Mucosa of stomach (tissue), 1 donor: ENCODE measurements around the gene S100A2.
"Not testable (repeated sequence)": the region's sequence is repeated elsewhere in the genome, so short reads cannot be mapped to it uniquely, and the experiment has no call there.

Source experiments
- H3K27me3 ChIP-seq: one replicate; pipeline ENCODE4 v1.7.0; 2013; ENCODE audit warnings: mild to moderate bottlenecking, low read length; ENCODE audit not compliant: control insufficient read depth, insufficient read depth
- H3K36me3 ChIP-seq: one replicate; pipeline ENCODE4 v1.7.0; 2013; ENCODE audit warnings: low read length; ENCODE audit not compliant: control insufficient read depth, insufficient read depth
- H3K4me1 ChIP-seq: one replicate; pipeline ENCODE4 v1.7.0; 2013; ENCODE audit warnings: mild to moderate bottlenecking, low read length; ENCODE audit not compliant: control insufficient read depth, insufficient read depth
- H3K4me3 ChIP-seq: one replicate; pipeline ENCODE4 v1.7.0; 2013; ENCODE audit warnings: low read length
- H3K9ac ChIP-seq: one replicate; pipeline ENCODE4 v1.7.0; 2013; ENCODE audit warnings: mild to moderate bottlenecking, low read length, moderate library complexity
- H3K9me3 ChIP-seq: one replicate; pipeline ENCODE4 v1.7.0; 2013; ENCODE audit warnings: mild to moderate bottlenecking, low read length, moderate library complexity; ENCODE audit not compliant: control insufficient read depth
- donor health status: Pancreatic carcinoma.

Gene S100A2

DNA sequence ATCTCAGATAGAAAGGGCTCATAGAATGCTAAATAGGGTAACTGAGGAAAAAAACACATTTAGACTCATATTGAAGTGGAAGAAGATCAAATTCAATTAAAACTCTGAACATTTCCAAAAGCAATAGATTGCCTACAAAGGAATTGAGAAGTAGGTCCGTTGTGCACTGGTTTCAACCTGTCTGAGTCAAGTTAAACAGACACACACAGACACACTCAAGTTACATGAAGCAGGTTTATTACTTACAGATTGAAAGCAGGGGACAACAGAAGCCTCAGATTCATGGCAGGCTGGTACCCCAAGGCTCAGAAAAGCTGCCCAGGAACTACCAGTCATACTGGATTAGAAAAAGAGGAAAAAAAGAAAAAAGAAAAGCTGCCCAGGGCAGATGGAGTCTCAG, 20.7 kb upstream of the S100A2 start:
- no peaks in the 10 kb centered on the region for H3K9me3 ChIP-seq
- no peak overlapping the region for H3K4me3 ChIP-seq
- no peaks in the 10 kb centered on the region for H3K36me3 ChIP-seq
- H3K9ac ChIP-seq: no peak overlapping the region
- H3K27me3 ChIP-seq: no peaks in the 10 kb centered on the region
- no peaks in the 10 kb centered on the region for H3K4me1 ChIP-seq

- no peaks in the 10 kb centered on the region for H3K27me3 ChIP-seq
- no peak overlapping the region for H3K9ac ChIP-seq
- H3K4me3 ChIP-seq: no peak overlapping the region
- H3K9me3 ChIP-seq: no peaks in the 10 kb centered on the region
- H3K4me1 ChIP-seq: no peaks in the 10 kb centered on the region
- no peaks in the 10 kb centered on the region for H3K36me3 ChIP-seq
Observed at GRCh38 chr1:153585006-153585405, 19.4 kb upstream of the S100A2 start.

DNA sequence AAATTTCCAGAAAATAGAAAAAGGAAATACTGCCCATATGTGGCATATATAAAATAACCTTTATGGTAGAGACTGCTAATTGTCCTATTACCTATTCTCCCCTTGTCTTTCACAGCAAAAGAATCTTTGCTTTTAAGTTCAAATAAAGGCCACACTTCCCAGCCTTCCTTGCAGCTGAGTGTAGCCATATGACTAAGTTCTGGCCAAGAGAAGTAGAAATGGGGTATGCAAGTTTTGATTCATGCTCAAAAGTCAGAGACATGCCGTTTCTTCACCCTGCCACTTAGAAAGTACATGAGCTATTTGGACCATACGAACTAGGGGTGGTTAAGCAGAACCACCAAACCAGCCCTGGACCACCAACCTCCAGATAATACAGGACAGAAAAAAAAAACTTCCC, 18.3 kb upstream of the S100A2 start:
- Histone ChIP-seq H3K9ac (no peak overlapping the region), H3K36me3 (no peaks in the 10 kb centered on the region), H3K9me3 (no peaks in the 10 kb centered on the region), H3K27me3 (no peaks in the 10 kb centered on the region), H3K4me1 (no peaks in the 10 kb centered on the region), H3K4me3 (no peak overlapping the region)

- H3K27me3 ChIP-seq, H3K9me3 ChIP-seq: not testable (repeated sequence)
Observed at GRCh38 chr1:153583514-153583913, 17.9 kb upstream of the S100A2 start.

DNA sequence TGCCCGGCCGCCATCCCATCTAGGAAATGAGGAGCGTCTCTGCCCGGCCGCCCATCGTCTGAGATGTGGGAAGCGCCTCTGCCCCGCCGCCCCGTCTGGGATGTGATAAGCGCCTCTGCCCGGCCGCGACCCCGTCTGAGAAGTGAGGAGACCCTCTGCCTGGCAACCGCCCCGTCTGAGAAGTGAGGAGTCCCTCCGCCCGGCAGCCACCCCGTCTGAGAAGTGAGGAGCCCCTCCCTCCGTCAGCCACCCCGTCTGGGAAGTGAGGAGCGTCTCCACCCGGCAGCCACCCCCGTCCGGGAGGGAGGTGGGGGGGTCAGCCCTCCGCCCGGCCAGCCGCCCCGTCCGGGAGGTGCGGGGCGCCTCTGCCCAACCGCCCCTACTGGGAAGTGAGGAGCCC, 17.2 kb upstream of the S100A2 start:
- H3K36me3 ChIP-seq, H3K9ac ChIP-seq, H3K4me3 ChIP-seq, H3K4me1 ChIP-seq, H3K9me3 ChIP-seq, H3K27me3 ChIP-seq: not testable (repeated sequence)

More at GRCh38 chr1:153583514-153583913, 17.9 kb upstream of the S100A2 start:
- H3K4me3 ChIP-seq, H3K9ac ChIP-seq, H3K36me3 ChIP-seq, H3K4me1 ChIP-seq: not testable (repeated sequence)

DNA sequence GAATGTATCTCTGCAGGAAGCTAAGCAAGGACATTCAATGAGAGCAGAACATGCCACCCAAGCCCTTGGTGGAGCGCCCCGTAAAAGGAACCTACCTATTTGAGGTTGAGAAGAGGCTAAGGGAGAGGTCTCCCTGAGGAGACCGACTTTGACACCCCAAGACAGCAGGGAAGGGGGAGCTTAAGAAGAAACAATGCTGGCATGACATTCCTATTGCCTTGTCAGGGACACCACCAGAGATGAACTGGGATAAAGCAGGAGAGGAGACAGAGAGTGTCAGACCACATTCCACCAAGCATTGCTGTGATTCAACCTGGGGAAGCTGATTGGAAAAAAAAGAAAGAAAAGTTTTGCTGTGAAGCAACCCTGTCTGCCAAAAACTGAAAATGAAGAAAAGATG, 13.3 kb upstream of the S100A2 start:
- Histone ChIP-seq H3K36me3 (no peaks in the 10 kb centered on the region), H3K4me3 (no peak overlapping the region), H3K9ac (no peak overlapping the region), H3K4me1 (peaks cover 5% of the 10 kb centered on the region), H3K9me3 (no peaks in the 10 kb centered on the region), H3K27me3 (peaks cover 3% of the 10 kb centered on the region)

DNA sequence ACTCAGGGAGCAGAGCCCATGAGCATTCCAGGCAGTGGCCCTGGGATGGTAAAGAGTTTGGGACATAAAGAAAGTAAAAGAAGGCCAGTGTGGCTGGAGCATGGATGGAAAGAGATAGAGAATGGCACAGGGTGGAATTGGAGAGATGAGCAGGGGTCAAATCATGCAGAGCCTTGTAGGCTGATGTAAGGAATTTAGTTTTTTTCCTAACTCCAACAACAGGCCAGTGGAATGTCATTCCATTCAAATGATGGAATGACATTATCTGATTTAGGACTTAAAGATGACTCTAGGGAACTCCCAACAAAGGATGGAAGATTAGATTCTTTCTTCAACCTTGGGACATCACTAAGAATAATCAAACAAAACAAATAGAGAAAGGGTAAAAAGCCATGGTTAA, 12.8 kb upstream of the S100A2 start:
- H3K9ac ChIP-seq: no peak overlapping the region
- peaks cover 3% of the 10 kb centered on the region for H3K27me3 ChIP-seq
- no peaks in the 10 kb centered on the region for H3K36me3 ChIP-seq
- no peaks in the 10 kb centered on the region for H3K9me3 ChIP-seq
- H3K4me3 ChIP-seq: no peak overlapping the region
- H3K4me1 ChIP-seq: peaks cover 5% of the 10 kb centered on the region

- Histone ChIP-seq H3K4me3 (no peak overlapping the region), H3K27me3 (peaks cover 3% of the 10 kb centered on the region), H3K9me3 (no peaks in the 10 kb centered on the region), H3K9ac (no peak overlapping the region), H3K36me3 (no peaks in the 10 kb centered on the region), H3K4me1 (peaks cover 5% of the 10 kb centered on the region)
Observed at GRCh38 chr1:153577624-153578051, 12.0 kb upstream of the S100A2 start.

- H3K4me1 ChIP-seq: peaks cover 5% of the 10 kb centered on the region
- H3K27me3 ChIP-seq: peaks cover 3% of the 10 kb centered on the region
- no peaks in the 10 kb centered on the region for H3K36me3 ChIP-seq
- H3K9me3 ChIP-seq: no peaks in the 10 kb centered on the region
- no peak overlapping the region for H3K4me3 ChIP-seq
- H3K9ac ChIP-seq: no peak overlapping the region
Observed at GRCh38 chr1:153577138-153577537, 11.5 kb upstream of the S100A2 start.

GRCh38 chr1:153575497-153575896, 9.9 kb upstream of the S100A2 start:
- H3K27me3 ChIP-seq, H3K9ac ChIP-seq, H3K4me3 ChIP-seq, H3K9me3 ChIP-seq, H3K4me1 ChIP-seq, H3K36me3 ChIP-seq: not testable (repeated sequence)

DNA sequence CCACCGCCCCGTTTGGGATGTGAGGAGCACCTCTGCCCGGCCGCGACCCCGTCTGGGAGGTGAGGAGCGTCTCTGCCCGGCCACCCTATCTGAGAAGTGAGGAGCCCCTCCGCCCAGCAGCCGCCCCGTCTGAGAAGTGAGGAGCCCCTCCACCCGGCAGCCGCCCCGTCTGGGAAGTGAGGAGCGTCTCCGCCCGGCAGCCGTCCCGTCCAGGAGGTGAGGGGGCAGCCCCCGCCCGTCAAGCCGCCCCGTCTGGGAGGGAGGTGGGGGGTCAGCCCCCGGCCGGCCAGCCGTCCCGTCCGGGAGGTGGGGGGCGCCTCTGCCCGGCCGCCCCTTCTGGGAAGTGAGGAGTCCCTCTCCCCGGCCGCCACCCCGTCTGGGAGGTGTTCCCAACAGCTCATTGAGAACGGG, 9.4 kb upstream of the S100A2 start:
- H3K9ac ChIP-seq, H3K36me3 ChIP-seq, H3K27me3 ChIP-seq, H3K4me1 ChIP-seq, H3K4me3 ChIP-seq, H3K9me3 ChIP-seq: not testable (repeated sequence)

- H3K27me3 ChIP-seq: peaks cover 3% of the 10 kb centered on the region
- no peak overlapping the region for H3K4me3 ChIP-seq
- peaks cover 12% of the 10 kb centered on the region for H3K4me1 ChIP-seq
- no peaks in the 10 kb centered on the region for H3K9me3 ChIP-seq
- no peak overlapping the region for H3K9ac ChIP-seq
- H3K36me3 ChIP-seq: no peaks in the 10 kb centered on the region
Observed at GRCh38 chr1:153573351-153573750, 7.7 kb upstream of the S100A2 start.

DNA sequence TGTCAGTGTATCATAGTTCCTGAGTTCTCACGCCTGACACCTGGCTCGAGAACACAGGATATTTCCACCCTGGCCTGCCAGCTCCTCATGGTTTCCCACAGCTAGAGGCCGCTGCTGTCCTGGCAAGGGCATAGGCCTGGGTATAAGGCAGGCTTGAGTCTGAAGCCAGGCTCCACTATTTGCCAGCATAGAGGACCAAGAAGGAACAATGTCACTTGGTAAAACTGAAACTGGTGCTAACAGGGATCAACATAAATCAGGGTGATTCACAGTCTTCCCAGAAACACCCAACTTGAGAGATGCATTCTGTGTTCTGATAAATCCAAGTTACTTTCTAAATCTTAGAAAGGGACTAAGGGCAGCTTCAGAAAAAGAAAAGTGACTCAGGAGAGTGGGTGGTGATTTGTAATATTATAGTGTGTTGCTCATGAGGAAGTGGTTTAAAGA, 6.9 kb upstream of the S100A2 start:
- Histone ChIP-seq H3K9ac (no peak overlapping the region), H3K4me1 (peaks cover 15% of the 10 kb centered on the region), H3K36me3 (no peaks in the 10 kb centered on the region), H3K27me3 (no peaks in the 10 kb centered on the region), H3K9me3 (no peaks in the 10 kb centered on the region), H3K4me3 (no peak overlapping the region)
